Lower leg skin (tissue), 4 donors: Measurements from ENCODE around the gene PACS1. TPM values are rescaled to one million over a fixed set of nuclear protein-coding genes. Genes with fewer than 3 reads are reported as not detected.

ENCODE experiments used
- DNase-seq, 2 donors: peaks; one replicate each; pipeline ENCODE4 v3.0.0-alpha.2; 2019; ENCODE audit warnings: low spot score in 2 of 2
- H3K4me3 ChIP-seq: fragments of 200-600 bp; sonication (generic); 2 replicates; pipeline ENCODE4 v1.5.1; 2017; ENCODE audit warnings: mild to moderate bottlenecking, low read depth; ENCODE audit not compliant: poor library complexity, severe bottlenecking
- POLR2A ChIP-seq, 2 donors: fragments of 450-650 bp; IDR thresholded peaks; one replicate each; pipeline ENCODE4 v1.6.1; 2016 to 2017; ENCODE audit warnings: antibody characterized with exemption in 2 of 2, mild to moderate bottlenecking in 1 of 2, moderate library complexity in 1 of 2
- WGBS, 2 donors: methylation state at CpG; one replicate each; pipeline ENCODE4 v1.1.5; 2018; 5-methylcytosine and 5-hydroxymethylcytosine counted together
- intact Hi-C: fragments of 100-400 bp; cut with DNase I; formaldehyde crosslinking; loops from one replicate; pipeline ENCODE4 v1.15.0; 2023; ENCODE audit warnings: low total_unique reads
- total RNA-seq, 4 donors: library from RNA; depleted of rRNA; stranded (reverse); fragments of >200 nt; gene quantifications; one replicate each; pipeline ENCODE4 v1.1.0, GENCODE V29; 2016
- TF ChIP-seq, protein P1 (sequence below), 3 donors: fragments of 450-650 bp; IDR thresholded peaks; one replicate each; pipeline ENCODE4 v1.5.1; 2016; ENCODE audit warnings: antibody characterized with exemption in 3 of 3, mild to moderate bottlenecking in 3 of 3, moderate library complexity in 2 of 3

Gene PACS1
- total RNA-seq, 4 donors from 2014 or later = 26.7 to 41.1 (median 32.4) TPM

DNA sequence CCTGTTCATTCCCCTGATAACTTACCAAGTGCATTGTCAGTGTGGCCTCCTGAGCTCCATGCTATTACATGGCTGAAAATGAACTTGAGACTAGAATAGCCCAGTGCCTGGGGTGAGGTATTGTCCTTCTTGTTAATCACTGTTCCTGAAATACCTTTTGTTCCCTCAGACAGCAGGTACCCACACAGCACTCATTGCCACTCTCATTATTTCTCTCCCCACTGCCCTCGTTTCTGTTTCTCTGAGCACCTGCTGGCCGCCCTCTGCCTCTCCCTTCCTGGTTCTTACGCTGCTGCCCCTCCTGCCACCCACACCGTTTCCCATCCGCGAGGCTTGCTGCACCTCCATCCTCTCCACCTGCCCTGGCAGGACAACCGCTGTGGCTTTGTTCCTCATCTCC, 161.5 kb downstream of the PACS1 start:
- no peak for TF ChIP-seq POLR2A (IDR thresholded peaks at IDR 0.05)
- TF ChIP-seq, protein P1, sequence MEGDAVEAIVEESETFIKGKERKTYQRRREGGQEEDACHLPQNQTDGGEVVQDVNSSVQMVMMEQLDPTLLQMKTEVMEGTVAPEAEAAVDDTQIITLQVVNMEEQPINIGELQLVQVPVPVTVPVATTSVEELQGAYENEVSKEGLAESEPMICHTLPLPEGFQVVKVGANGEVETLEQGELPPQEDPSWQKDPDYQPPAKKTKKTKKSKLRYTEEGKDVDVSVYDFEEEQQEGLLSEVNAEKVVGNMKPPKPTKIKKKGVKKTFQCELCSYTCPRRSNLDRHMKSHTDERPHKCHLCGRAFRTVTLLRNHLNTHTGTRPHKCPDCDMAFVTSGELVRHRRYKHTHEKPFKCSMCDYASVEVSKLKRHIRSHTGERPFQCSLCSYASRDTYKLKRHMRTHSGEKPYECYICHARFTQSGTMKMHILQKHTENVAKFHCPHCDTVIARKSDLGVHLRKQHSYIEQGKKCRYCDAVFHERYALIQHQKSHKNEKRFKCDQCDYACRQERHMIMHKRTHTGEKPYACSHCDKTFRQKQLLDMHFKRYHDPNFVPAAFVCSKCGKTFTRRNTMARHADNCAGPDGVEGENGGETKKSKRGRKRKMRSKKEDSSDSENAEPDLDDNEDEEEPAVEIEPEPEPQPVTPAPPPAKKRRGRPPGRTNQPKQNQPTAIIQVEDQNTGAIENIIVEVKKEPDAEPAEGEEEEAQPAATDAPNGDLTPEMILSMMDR (IDR thresholded peaks at IDR 0.05) = no peak
- intact Hi-C loops = no loop called here
- no peak for DNase-seq
- WGBS, 2 donors = 86 to 88% methylated on average over 7 of the region's 7 CpGs
- H3K4me3 ChIP-seq = no peak overlapping the region

DNA sequence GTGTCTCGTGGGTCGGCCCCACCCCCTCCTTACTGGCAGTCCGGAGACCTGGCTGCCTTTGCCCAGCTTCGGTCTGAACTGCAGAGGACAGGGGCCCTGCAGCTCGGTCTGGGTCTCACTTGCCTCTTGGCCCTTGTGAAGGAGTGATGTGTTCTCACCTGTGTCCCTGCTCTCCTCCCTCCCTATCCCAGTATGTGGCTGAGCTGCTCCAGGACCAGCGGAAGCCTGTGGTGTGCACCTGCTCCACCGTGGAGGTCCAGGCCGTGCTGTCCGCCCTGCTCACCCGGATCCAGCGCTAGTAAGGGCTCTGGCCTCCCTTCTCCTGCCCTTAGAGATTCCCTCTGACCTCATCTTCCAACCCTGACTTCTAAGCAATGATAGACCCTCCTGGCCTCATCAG, 162.7 kb downstream of the PACS1 start:
- no peak for DNase-seq
- intact Hi-C loops = no loop called here
- no peak overlapping the region for H3K4me3 ChIP-seq
- 94 to 97% methylated on average over 8 to 11 of the region's 11 CpGs for WGBS, 2 donors
- TF ChIP-seq, protein P1 (IDR thresholded peaks at IDR 0.05) = no peak
- TF ChIP-seq POLR2A (IDR thresholded peaks at IDR 0.05) = no peak

DNA sequence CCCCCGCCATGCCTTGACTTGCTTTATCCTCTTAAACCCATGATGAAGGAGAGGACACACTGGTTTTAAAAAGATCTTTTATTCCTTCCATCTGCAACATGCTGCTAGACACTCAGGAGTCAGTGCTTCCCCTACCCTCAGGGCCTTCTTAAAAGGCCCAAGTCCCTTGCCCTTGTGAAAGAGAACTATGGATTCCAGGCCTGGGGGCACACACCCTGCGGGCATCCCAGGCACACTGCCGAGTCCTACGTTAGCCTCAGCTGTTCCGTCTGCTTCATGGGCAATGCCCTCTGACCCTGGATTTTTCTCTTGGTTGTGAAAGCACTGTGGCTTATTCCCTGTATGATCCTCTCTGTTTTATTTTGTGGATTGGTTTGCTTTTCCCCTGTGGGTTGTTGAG, 163.2 kb downstream of the PACS1 start:
- intact Hi-C loops = no loop called here
- WGBS, 2 donors = 82 to 91% methylated on average over 5 of the region's 5 CpGs
- TF ChIP-seq, protein P1 (IDR thresholded peaks at IDR 0.05) = no peak
- no peak for TF ChIP-seq POLR2A (IDR thresholded peaks at IDR 0.05)
- no peak for DNase-seq
- no peak overlapping the region for H3K4me3 ChIP-seq

DNA sequence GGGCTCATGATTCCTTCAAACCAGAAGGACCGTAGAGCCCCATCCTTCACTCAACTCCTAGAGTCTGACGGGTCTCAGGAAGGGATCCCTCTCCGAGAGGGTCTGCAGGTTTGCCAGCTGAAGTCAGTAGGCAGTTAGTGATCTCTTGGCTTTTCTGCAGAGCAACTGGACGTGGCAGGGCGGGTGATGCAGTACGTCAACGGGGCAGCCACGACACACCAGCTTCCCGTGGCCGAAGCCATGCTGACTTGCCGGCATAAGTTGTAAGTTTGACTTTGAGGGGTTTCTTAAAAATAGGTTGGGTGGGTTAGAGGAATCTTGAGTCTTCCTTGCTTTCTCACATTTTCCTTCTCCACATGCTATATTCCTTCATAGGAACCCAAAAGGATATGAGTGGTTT, 165.1 kb downstream of the PACS1 start:
- no peak for DNase-seq
- TF ChIP-seq POLR2A (IDR thresholded peaks at IDR 0.05) = no peak
- TF ChIP-seq, protein P1 (IDR thresholded peaks at IDR 0.05) = no peak
- intact Hi-C loops = no loop called here
- H3K4me3 ChIP-seq = no peak overlapping the region
- 88 to 92% methylated on average over 11 of the region's 11 CpGs for WGBS, 2 donors

DNA sequence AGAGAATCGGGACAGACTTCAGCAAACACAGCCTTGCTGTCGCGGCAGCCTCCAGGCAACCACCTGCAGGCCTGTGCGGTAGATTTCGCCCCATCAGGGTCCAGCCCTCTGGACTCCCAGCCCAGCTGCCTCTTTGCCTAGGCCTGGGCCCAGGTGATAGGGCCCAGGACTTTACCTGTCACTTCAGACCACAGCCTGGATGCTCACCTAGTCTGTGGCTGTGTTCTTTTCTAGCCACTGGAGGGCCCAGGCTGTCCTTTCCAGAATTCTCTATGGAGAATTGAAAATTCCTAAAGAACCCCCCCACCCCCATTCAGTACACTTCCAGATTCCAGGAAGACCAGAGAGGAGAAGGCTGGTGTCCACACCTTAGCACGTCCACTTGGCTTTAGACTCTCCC, 167.8 kb downstream of the PACS1 start:
- TF ChIP-seq, protein P1 (IDR thresholded peaks at IDR 0.05) = no peak
- no peak for TF ChIP-seq POLR2A (IDR thresholded peaks at IDR 0.05)
- intact Hi-C loops = no loop called here
- 92 to 93% methylated on average over 6 of the region's 6 CpGs for WGBS, 2 donors
- H3K4me3 ChIP-seq = no peak overlapping the region
- no peak for DNase-seq

DNA sequence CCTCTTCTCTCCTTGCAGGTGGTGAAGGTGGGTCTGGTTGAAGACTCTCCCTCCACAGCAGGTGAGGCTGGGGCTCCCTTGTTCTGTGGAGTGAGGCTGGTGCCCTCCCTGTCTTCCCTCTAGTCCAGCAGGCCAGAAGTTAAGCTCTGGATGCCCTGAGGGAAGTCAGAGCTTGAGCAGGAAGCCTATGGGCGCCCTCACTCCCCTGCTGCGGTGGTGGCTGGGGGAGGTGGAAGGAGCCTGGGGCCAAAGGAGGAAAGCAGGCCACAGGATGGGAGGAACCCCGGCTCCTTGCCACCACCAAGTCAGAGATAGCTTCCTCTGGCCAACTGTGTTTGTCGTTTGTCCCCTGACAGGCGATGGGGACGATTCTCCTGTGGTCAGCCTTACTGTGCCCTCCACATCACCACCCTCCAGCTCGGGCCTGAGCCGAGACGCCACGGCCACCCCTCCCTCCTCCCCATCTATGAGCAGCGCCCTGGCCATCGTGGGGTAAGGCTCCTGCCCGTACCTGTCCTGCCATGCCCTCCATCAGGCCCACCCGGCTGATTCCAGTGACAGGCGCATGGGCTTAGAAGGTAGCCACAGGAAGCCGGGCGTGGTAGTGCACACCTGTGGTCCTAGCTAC, 168.8 kb downstream of the PACS1 start:
- intact Hi-C loops = no loop called here
- TF ChIP-seq POLR2A (IDR thresholded peaks at IDR 0.05) = no peak
- TF ChIP-seq, protein P1 (IDR thresholded peaks at IDR 0.05) = no peak
- no peak for DNase-seq
- 87% methylated on average over 17 of the region's 17 CpGs for WGBS, 2 donors
- no peak overlapping the region for H3K4me3 ChIP-seq
